Osteocyte (in vitro differentiated cells): Measurements from ENCODE around the gene ACR. TPM values are rescaled to one million over a fixed set of nuclear protein-coding genes. Genes with fewer than 3 reads are reported as not detected.
"Not testable (repeated sequence)": the region's sequence is repeated elsewhere in the genome, so short reads cannot be mapped to it uniquely, and the experiment has no call there.

Source experiments
- DNase-seq: peaks from one replicate; pipeline ENCODE4 v3.0.0; 2021; ENCODE audit warnings: mixed read lengths; ENCODE audit not compliant: unreplicated experiment; ENCODE audit errors: extremely low spot score
- H3K27ac Mint-ChIP-seq: one replicate; pipeline ENCODE4 v1.8.0; 2021; ENCODE audit warnings: mild to moderate bottlenecking, mixed read lengths; ENCODE audit not compliant: unreplicated experiment
- H3K27me3 Mint-ChIP-seq: one replicate; pipeline ENCODE4 v1.8.0; 2021; ENCODE audit warnings: mixed read lengths; ENCODE audit not compliant: unreplicated experiment
- H3K36me3 Mint-ChIP-seq: one replicate; pipeline ENCODE4 v1.8.0; 2021; ENCODE audit warnings: mixed read lengths; ENCODE audit not compliant: unreplicated experiment
- H3K4me1 Mint-ChIP-seq: one replicate; pipeline ENCODE4 v1.8.0; 2021; ENCODE audit warnings: mixed read lengths; ENCODE audit not compliant: unreplicated experiment
- H3K4me3 Mint-ChIP-seq: one replicate; pipeline ENCODE4 v1.8.0; 2021; ENCODE audit warnings: mild to moderate bottlenecking, moderate library complexity, mixed read lengths; ENCODE audit not compliant: unreplicated experiment
- H3K9me3 Mint-ChIP-seq: one replicate; pipeline ENCODE4 v1.8.0; 2021; ENCODE audit warnings: mixed read lengths; ENCODE audit not compliant: unreplicated experiment
- total RNA-seq: library from RNA; stranded (reverse); gene quantifications from 2 replicates; pipeline ENCODE4 v1.2.1, GENCODE V29; 2021
- TF ChIP-seq, protein P1 (sequence below): fragments of 200-600 bp; sonication (generic); IDR thresholded peaks from 2 replicates; pipeline ENCODE4 v1.5.0; 2021; ENCODE audit warnings: antibody characterized with exemption, mild to moderate bottlenecking, moderate library complexity

The ACR gene
- total RNA-seq, 1 donor from 2014 or later: not detected

DNA sequence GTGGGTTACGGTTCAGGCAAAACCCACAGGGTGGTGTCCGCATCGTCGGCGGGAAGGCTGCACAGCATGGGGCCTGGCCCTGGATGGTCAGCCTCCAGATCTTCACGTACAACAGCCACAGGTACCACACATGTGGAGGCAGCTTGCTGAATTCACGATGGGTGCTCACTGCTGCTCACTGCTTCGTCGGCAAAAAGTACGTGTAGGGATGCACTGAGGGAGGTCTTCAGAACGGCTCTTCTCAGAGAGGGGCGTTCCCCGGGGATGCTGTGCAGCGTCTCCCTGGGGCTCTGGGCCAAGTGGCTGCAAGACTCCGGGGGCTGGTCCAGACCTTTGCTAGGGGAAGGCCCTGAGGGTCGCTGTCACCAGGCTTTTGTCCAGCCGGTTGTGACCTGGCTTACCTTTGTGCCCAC is 1.3 kb downstream of the ACR start:
- no peaks in the 10 kb centered on the region for H3K4me1 Mint-ChIP-seq
- TF ChIP-seq, protein P1, sequence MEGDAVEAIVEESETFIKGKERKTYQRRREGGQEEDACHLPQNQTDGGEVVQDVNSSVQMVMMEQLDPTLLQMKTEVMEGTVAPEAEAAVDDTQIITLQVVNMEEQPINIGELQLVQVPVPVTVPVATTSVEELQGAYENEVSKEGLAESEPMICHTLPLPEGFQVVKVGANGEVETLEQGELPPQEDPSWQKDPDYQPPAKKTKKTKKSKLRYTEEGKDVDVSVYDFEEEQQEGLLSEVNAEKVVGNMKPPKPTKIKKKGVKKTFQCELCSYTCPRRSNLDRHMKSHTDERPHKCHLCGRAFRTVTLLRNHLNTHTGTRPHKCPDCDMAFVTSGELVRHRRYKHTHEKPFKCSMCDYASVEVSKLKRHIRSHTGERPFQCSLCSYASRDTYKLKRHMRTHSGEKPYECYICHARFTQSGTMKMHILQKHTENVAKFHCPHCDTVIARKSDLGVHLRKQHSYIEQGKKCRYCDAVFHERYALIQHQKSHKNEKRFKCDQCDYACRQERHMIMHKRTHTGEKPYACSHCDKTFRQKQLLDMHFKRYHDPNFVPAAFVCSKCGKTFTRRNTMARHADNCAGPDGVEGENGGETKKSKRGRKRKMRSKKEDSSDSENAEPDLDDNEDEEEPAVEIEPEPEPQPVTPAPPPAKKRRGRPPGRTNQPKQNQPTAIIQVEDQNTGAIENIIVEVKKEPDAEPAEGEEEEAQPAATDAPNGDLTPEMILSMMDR: no peak
- no peak overlapping the region for H3K27ac Mint-ChIP-seq
- no peaks in the 10 kb centered on the region for H3K36me3 Mint-ChIP-seq
- peaks cover 21% of the 10 kb centered on the region for H3K27me3 Mint-ChIP-seq
- no peak overlapping the region for H3K4me3 Mint-ChIP-seq
- DNase-seq: peak; percentile 83
- H3K9me3 Mint-ChIP-seq: no peaks in the 10 kb centered on the region

DNA sequence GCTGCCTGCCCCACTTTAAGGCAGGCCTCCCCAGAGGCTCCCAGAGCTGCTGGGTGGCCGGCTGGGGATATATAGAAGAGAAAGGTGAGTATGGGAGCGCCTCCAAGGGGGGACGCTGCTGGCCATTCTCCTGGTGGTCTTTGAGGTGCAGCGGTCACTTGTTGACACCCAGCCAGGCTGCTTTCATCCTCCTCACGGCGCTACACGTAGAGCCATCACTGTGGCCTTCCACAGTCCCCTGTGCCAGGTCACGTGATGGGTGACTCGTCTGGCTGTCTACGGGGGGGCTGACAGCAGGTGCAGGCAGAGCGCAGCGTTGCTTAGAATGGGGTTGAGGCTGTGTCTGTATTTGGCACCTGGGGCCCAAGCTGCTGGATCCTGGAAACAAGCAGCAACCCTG is 1.9 kb downstream of the ACR start:
- no peaks in the 10 kb centered on the region for H3K9me3 Mint-ChIP-seq
- TF ChIP-seq, protein P1: no peak
- peaks cover 21% of the 10 kb centered on the region for H3K27me3 Mint-ChIP-seq
- no peak for DNase-seq
- no peak overlapping the region for H3K27ac Mint-ChIP-seq
- no peaks in the 10 kb centered on the region for H3K36me3 Mint-ChIP-seq
- no peak overlapping the region for H3K4me3 Mint-ChIP-seq
- H3K4me1 Mint-ChIP-seq: no peaks in the 10 kb centered on the region

DNA sequence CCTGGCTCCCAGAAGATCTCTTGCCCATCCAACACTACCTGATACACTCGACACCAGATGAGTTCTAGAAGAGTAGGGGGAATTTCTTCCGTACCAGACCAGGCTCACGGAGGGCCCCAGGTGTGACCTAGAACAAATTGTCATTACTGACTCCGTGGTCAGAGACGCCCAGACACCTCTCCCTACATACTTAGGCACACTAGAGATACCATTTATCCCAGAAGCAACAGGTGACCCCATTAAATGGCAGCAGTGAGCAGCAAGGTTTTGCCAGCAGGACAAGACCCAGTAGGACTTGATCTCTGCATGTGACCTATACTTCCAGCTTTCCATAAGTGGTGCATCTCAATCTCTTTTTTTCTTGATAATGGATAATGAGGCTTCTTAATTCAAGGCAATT is 2.7 kb downstream of the ACR start:
- H3K27ac Mint-ChIP-seq, H3K4me3 Mint-ChIP-seq, DNase-seq, H3K36me3 Mint-ChIP-seq, H3K9me3 Mint-ChIP-seq, H3K4me1 Mint-ChIP-seq: not testable (repeated sequence)
- peaks cover 24% of the 10 kb centered on the region for H3K27me3 Mint-ChIP-seq

DNA sequence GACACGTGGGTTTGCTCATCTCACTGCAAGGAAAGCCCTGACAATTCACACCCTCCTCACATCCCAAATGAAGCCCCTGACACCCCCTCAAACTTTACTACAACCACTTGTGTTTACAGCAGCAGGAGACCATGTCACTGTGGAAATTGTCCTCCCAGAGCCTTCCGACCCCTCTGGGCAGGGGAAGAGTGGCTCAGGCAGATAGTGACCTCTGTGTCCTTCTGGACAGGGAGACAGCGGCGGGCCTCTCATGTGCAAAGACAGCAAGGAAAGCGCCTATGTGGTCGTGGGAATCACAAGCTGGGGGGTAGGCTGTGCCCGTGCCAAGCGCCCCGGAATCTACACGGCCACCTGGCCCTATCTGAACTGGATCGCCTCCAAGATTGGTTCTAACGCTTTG is 6.4 kb downstream of the ACR start:
- H3K27me3 Mint-ChIP-seq, H3K4me3 Mint-ChIP-seq, H3K4me1 Mint-ChIP-seq, H3K27ac Mint-ChIP-seq, H3K36me3 Mint-ChIP-seq, H3K9me3 Mint-ChIP-seq: not testable (repeated sequence)
- DNase-seq: peak; percentile 59

DNA sequence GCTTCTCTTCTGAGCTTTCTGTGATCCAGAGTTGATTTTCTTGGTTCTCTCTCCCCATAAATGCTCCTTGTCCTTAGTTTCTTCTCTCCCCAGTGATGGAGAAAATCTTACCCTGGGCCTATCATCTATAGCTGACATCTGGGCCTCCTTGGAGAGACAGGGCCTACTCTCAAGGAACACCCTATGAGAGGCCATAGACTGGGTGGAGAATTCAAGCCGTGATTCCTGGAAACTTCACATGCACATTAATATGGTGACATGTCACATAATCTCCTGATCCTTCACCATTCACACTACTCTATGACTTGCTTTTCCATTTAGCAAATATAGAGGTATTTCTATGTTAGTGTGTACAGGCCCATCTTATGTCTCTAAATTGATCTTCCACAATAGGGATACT is 9.5 kb downstream of the ACR start:
- not testable (repeated sequence) for H3K4me1 Mint-ChIP-seq, H3K9me3 Mint-ChIP-seq
- H3K27me3 Mint-ChIP-seq: peaks cover 15% of the 10 kb centered on the region

DNA sequence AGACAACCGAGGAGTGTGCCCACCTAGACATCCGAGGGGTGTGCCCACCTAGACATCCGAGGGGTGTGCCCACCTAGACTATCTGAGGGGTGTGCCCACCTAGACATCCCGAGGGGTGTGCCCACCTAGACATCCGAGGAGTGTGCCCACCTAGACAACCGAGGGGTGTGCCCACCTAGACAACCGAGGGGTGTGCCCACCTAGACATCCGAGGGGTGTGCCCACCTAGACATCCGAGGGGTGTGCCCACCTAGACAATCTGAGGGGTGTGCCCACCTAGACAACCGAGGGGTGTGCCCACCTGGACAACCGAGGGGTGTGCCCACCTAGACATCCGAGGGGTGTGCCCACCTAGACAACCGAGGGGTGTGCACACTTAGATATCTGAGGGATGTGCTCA is 10.6 kb downstream of the ACR start:
- H3K4me3 Mint-ChIP-seq, H3K36me3 Mint-ChIP-seq, DNase-seq, H3K9me3 Mint-ChIP-seq, H3K27ac Mint-ChIP-seq, H3K4me1 Mint-ChIP-seq: not testable (repeated sequence)
- H3K27me3 Mint-ChIP-seq: peaks cover 21% of the 10 kb centered on the region

More for the DNA sequence above, 9.5 kb downstream of the ACR start:
- H3K27ac Mint-ChIP-seq, H3K36me3 Mint-ChIP-seq, DNase-seq, H3K4me3 Mint-ChIP-seq: not testable (repeated sequence)

DNA sequence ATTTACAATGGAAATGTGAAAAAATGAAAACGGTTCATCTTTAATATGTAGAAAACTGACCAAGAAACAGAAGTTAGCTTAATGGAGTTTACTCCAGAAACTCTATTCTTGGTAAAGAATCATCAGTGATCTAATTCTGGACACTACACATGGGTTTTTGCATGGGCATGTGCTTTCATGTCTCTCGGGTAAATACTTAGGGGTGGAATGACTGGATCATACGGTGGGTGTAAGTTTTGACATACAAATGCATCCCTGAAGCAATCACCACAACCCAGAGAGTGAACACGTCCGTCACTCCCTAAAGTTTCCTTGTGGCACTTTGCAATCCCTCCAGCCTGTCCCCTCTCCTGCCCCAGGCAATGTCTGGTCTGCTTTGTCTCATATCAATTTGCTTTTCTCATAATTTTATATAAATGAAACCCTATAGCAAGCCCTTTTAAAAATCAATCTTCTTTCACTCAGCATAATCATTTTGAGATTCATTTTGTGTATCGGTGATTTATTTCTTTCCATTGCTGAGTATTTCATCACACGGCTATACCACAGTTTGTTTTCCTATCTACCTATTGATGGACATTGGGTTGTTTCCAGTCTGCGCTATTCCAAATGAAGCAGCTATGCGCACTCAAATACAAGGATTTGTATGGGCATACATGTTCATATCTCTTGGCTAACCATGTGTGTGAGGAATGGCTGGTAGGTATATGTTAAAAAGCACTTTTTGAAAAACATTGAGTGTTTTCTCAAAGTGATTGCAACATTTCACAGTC is 11.5 kb downstream of the ACR start:
- H3K9me3 Mint-ChIP-seq, H3K27ac Mint-ChIP-seq, H3K36me3 Mint-ChIP-seq, H3K4me1 Mint-ChIP-seq, DNase-seq, H3K4me3 Mint-ChIP-seq: not testable (repeated sequence)
- peaks cover 28% of the 10 kb centered on the region for H3K27me3 Mint-ChIP-seq

DNA sequence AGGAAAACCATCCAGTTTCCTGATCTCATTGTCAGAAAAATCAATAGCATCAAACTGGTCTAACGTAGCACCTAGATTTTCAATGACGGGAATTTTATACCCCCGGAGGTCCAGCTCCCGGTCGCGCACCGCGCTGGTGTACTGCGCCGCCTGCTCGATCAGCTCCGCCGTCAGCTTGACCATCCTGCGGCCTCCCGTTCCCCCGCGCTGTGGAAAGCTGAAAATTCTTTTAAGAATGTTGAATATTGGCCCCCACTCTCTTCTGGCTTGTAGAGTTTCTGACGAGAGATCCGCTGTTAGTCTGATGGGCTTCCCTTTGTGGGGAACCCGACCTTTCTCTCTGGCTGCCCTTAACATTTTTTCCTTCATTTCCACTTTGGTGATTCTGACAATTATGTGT is 17.2 kb downstream of the ACR start:
- peaks cover 22% of the 10 kb centered on the region for H3K27me3 Mint-ChIP-seq
- not testable (repeated sequence) for DNase-seq, H3K36me3 Mint-ChIP-seq, H3K9me3 Mint-ChIP-seq, H3K27ac Mint-ChIP-seq, H3K4me3 Mint-ChIP-seq, H3K4me1 Mint-ChIP-seq

DNA sequence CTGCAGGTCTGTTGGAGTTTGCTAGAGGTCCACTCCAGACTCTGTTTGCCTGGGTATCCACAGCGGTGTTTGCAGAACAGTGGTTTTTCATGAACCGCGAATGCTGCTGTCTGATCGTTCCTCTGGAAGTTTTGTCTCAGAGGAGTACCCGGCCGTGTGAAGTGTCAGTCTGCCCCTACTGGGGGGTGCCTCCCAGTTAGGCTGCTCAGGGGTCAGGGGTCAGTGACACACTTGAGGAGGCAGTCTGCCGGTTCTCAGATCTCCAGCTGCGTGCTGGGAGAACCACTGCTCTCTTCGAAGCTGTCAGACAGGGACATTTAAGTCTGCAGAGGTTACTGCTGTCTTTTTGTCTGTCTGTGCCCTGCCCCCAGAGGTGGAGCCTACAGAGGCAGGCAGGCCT is 18.4 kb downstream of the ACR start:
- H3K36me3 Mint-ChIP-seq, H3K9me3 Mint-ChIP-seq, H3K27ac Mint-ChIP-seq, DNase-seq, H3K4me1 Mint-ChIP-seq: not testable (repeated sequence)
- peak overlapping the region; percentile 88 for H3K4me3 Mint-ChIP-seq
- peaks cover 21% of the 10 kb centered on the region for H3K27me3 Mint-ChIP-seq
